Measurements from ENCODE around the gene RAB11FIP2. TPM values are rescaled to one million over a fixed set of nuclear protein-coding genes. Genes with fewer than 3 reads are reported as not detected.

Gene RAB11FIP2
- total RNA-seq, 1 experiment from 2014 or later, result 18.5 TPM

DNA sequence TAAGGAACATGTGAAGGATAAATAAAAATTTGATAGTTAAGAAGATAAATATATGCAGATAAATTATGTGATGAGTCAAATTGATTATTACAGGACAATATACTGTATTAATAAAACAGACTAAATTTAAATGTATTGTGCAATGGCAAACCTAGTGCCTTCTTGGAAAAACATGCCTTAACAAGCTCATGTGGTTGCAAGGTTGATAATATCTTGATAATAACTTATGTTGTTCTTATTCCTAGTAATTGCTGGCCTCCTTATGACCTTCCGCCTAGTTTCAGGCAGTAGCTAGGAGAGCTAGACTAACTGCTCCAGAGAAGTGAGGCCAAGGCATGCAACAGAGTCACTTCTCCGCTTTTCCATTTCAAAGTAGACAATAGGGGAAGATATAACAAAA is 7.6 kb upstream of the RAB11FIP2 start:
- Histone ChIP-seq H3K9me3 (ENCODE audit: low read depth, low read length, poor library complexity, severe bottlenecking) (no peaks in the 10 kb centered on the region), H3K27me3 (replicated peaks; ENCODE audit: insufficient read depth, low read depth, low read length, poor library complexity) (peaks cover 4% of the 10 kb centered on the region), H3K4me3 (ENCODE audit: low read depth, low read length, poor library complexity, severe bottlenecking) (no peak overlapping the region), H3K4me1 (ENCODE audit: insufficient read depth, low read length, poor library complexity, severe bottlenecking) (no peaks in the 10 kb centered on the region), H3K36me3 (ENCODE audit: insufficient read depth, low read length, poor library complexity, severe bottlenecking) (no peaks in the 10 kb centered on the region), H3K27ac (ENCODE audit: low read depth, low read length, poor library complexity, severe bottlenecking) (no peak overlapping the region)
- CTCF ChIA-PET, result no interaction called here
- TF ChIP-seq, protein P1, sequence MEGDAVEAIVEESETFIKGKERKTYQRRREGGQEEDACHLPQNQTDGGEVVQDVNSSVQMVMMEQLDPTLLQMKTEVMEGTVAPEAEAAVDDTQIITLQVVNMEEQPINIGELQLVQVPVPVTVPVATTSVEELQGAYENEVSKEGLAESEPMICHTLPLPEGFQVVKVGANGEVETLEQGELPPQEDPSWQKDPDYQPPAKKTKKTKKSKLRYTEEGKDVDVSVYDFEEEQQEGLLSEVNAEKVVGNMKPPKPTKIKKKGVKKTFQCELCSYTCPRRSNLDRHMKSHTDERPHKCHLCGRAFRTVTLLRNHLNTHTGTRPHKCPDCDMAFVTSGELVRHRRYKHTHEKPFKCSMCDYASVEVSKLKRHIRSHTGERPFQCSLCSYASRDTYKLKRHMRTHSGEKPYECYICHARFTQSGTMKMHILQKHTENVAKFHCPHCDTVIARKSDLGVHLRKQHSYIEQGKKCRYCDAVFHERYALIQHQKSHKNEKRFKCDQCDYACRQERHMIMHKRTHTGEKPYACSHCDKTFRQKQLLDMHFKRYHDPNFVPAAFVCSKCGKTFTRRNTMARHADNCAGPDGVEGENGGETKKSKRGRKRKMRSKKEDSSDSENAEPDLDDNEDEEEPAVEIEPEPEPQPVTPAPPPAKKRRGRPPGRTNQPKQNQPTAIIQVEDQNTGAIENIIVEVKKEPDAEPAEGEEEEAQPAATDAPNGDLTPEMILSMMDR (conservative IDR thresholded peaks at IDR 0.05; ENCODE audit: low read depth, low read length), result no peak
- TF ChIP-seq EZH2 (IDR thresholded peaks at IDR 0.05; ENCODE audit: borderline replicate concordance, low read depth, low read length, poor library complexity, severe bottlenecking), result no peak
- DNase-seq (ENCODE audit: low spot score), result no peak
- BruUV-seq (replicated peaks), result no TSS peak
- POLR2A ChIA-PET (ENCODE audit: low non-redundant PET), result no interaction called here
- intact Hi-C loops (cut with micrococcal nuclease; ENCODE audit: unreplicated experiment), result no loop called here

DNA sequence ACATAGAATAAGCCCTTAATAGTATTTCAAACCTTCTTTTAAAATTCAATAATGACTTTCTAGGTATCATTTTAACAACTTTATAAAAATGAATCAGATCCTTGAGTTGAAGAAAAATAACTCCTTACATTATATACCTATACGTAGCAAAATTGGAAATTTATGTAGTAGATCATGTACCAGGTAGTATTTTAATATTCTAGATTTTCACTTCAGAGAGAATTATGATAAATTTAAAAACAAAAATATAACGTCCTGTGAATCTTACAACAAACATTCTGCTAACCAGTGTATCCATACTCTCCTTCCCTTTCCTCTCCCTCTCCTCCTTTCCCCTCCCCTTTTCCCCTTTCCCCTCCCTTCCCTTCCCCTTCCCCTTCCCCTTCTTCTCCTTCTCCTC is 6.1 kb upstream of the RAB11FIP2 start:
- H3K27me3 ChIP-seq (replicated peaks; ENCODE audit: insufficient read depth, low read depth, low read length, poor library complexity), result no peaks in the 10 kb centered on the region
- intact Hi-C loops (cut with micrococcal nuclease; ENCODE audit: unreplicated experiment), result no loop called here
- no peaks in the 10 kb centered on the region for H3K9me3 ChIP-seq (ENCODE audit: low read depth, low read length, poor library complexity, severe bottlenecking)
- no peak overlapping the region for H3K27ac ChIP-seq (ENCODE audit: low read depth, low read length, poor library complexity, severe bottlenecking)
- H3K4me1 ChIP-seq (ENCODE audit: insufficient read depth, low read length, poor library complexity, severe bottlenecking), result no peaks in the 10 kb centered on the region
- BruUV-seq (replicated peaks), result no TSS peak
- no peak for TF ChIP-seq EZH2 (IDR thresholded peaks at IDR 0.05; ENCODE audit: borderline replicate concordance, low read depth, low read length, poor library complexity, severe bottlenecking)
- TF ChIP-seq, protein P1 (conservative IDR thresholded peaks at IDR 0.05; ENCODE audit: low read depth, low read length), result no peak
- no peaks in the 10 kb centered on the region for H3K36me3 ChIP-seq (ENCODE audit: insufficient read depth, low read length, poor library complexity, severe bottlenecking)
- ChIA-PET CTCF (no interaction called here), POLR2A (ENCODE audit: low non-redundant PET) (no interaction called here)
- H3K4me3 ChIP-seq (ENCODE audit: low read depth, low read length, poor library complexity, severe bottlenecking), result no peak overlapping the region
- no peak for DNase-seq (ENCODE audit: low spot score)

DNA sequence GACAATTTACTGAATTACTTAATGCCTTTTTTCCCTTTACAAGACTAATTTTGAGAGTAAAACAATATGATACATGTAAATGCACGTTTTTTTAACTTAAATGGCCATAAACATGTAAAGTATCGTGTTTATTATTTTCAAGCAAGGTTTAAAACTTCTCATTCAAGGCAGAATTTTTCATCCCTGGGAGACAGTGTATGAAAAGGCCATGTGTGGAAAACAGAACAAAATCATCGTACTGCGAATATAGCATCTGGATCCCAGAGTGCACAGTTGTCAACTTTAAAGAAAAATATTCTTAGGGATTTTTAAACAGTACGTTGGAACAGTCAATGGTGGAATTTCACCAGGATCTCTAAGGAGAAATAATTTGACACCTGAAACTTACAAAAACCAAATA is 1.1 kb upstream of the RAB11FIP2 start:
- no peak for DNase-seq (ENCODE audit: low spot score)
- H3K36me3 ChIP-seq (ENCODE audit: insufficient read depth, low read length, poor library complexity, severe bottlenecking), result no peaks in the 10 kb centered on the region
- intact Hi-C loops (cut with micrococcal nuclease; ENCODE audit: unreplicated experiment), result loop anchor here (10.0 kb wide), 1 partner anchor 503 kb away; the partner anchor contains the start of gene EMX2
- H3K9me3 ChIP-seq (ENCODE audit: low read depth, low read length, poor library complexity, severe bottlenecking), result no peaks in the 10 kb centered on the region
- no TSS peak for BruUV-seq (replicated peaks)
- H3K4me1 ChIP-seq (ENCODE audit: insufficient read depth, low read length, poor library complexity, severe bottlenecking), result peaks cover 9% of the 10 kb centered on the region
- H3K27ac ChIP-seq (ENCODE audit: low read depth, low read length, poor library complexity, severe bottlenecking), result no peak overlapping the region
- no peak overlapping the region for H3K4me3 ChIP-seq (ENCODE audit: low read depth, low read length, poor library complexity, severe bottlenecking)
- CTCF ChIA-PET, result no interaction called here
- POLR2A ChIA-PET (ENCODE audit: low non-redundant PET), result no interaction called here
- TF ChIP-seq EZH2 (IDR thresholded peaks at IDR 0.05; ENCODE audit: borderline replicate concordance, low read depth, low read length, poor library complexity, severe bottlenecking), result no peak
- TF ChIP-seq, protein P1 (conservative IDR thresholded peaks at IDR 0.05; ENCODE audit: low read depth, low read length), result no peak
- no peaks in the 10 kb centered on the region for H3K27me3 ChIP-seq (replicated peaks; ENCODE audit: insufficient read depth, low read depth, low read length, poor library complexity)

All from A673 (cell line).